NB4 (cell line): ENCODE measurements around the gene DNAJC8.

Experiments
- DNase-seq: peaks from one replicate; pipeline ENCODE4 v3.0.0; 2010; ENCODE audit warnings: low read depth
- H3K4me3 ChIP-seq: one replicate; pipeline ENCODE4 v1.5.1; 2011; ENCODE audit warnings: mild to moderate bottlenecking, low read depth, low read length, moderate library complexity
- MYC ChIP-seq: IDR thresholded peaks from 2 replicates; pipeline ENCODE4 v1.6.1; 2011; ENCODE audit warnings: low read depth, low read length
- POLR2A ChIP-seq: IDR thresholded peaks from 2 replicates; pipeline ENCODE4 v1.6.1; 2011; ENCODE audit warnings: mild to moderate bottlenecking; ENCODE audit not compliant: insufficient read length; ENCODE audit errors: extremely low read depth
- TF ChIP-seq, protein P1 (sequence below): IDR thresholded peaks from one replicate; pipeline ENCODE4 v1.5.1; 2012; ENCODE audit warnings: low read depth, low read length
- TF ChIP-seq, protein P2 (sequence below): IDR thresholded peaks from 2 replicates; pipeline ENCODE4 v1.6.1; 2011; ENCODE audit warnings: low read depth, low read length

Gene DNAJC8

GRCh38 chr1:28248273-28249012, 15.6 kb upstream of the DNAJC8 start:
- TF ChIP-seq, protein P1, sequence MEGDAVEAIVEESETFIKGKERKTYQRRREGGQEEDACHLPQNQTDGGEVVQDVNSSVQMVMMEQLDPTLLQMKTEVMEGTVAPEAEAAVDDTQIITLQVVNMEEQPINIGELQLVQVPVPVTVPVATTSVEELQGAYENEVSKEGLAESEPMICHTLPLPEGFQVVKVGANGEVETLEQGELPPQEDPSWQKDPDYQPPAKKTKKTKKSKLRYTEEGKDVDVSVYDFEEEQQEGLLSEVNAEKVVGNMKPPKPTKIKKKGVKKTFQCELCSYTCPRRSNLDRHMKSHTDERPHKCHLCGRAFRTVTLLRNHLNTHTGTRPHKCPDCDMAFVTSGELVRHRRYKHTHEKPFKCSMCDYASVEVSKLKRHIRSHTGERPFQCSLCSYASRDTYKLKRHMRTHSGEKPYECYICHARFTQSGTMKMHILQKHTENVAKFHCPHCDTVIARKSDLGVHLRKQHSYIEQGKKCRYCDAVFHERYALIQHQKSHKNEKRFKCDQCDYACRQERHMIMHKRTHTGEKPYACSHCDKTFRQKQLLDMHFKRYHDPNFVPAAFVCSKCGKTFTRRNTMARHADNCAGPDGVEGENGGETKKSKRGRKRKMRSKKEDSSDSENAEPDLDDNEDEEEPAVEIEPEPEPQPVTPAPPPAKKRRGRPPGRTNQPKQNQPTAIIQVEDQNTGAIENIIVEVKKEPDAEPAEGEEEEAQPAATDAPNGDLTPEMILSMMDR = peak; percentile 93
- TF ChIP-seq POLR2A = no peak
- H3K4me3 ChIP-seq = peak overlapping the region; percentile 19
- peak; percentile 87 for DNase-seq

DNA sequence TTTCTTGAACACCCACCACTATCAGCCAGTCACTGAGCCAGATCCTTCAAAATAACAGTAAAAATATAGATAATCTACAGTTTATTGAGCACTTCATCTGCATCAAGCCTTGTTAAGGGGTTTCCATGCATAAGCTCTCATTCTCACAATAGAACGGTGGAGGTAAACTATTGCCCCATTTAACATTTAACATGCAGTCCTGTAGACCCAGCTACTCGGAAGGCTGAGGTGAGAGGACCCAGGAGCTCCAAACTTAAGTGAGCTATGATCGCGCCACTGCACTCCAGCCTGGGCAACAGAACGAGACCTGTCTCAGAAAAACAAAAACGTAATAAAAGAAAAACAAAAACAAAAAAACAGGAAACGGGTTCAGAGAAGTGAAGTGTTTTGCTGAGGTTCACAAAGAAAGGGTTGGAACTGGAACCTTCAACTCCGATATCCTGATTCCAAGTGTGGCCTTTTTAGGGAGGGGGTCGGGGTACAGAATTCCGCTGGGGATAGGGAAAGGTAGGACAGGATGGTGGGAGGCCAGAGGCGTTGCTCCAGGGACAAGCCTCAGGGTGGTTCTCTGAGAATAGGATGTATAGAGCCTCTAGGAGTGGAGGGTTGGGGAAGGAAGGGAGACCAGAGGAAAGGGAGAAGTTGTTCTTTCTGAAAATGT, 14.9 kb upstream of the DNAJC8 start:
- DNase-seq = no peak
- H3K4me3 ChIP-seq = peak overlapping the region; percentile 57

GRCh38 chr1:28246427-28246832, 13.6 kb upstream of the DNAJC8 start:
- peak; percentile 73 for DNase-seq

More for the DNA sequence above, 14.9 kb upstream of the DNAJC8 start:
- TF ChIP-seq, protein P2, sequence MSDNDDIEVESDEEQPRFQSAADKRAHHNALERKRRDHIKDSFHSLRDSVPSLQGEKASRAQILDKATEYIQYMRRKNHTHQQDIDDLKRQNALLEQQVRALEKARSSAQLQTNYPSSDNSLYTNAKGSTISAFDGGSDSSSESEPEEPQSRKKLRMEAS = no peak
- TF ChIP-seq, protein P1 = no peak
- TF ChIP-seq POLR2A (no peak), MYC (no peak)

DNA sequence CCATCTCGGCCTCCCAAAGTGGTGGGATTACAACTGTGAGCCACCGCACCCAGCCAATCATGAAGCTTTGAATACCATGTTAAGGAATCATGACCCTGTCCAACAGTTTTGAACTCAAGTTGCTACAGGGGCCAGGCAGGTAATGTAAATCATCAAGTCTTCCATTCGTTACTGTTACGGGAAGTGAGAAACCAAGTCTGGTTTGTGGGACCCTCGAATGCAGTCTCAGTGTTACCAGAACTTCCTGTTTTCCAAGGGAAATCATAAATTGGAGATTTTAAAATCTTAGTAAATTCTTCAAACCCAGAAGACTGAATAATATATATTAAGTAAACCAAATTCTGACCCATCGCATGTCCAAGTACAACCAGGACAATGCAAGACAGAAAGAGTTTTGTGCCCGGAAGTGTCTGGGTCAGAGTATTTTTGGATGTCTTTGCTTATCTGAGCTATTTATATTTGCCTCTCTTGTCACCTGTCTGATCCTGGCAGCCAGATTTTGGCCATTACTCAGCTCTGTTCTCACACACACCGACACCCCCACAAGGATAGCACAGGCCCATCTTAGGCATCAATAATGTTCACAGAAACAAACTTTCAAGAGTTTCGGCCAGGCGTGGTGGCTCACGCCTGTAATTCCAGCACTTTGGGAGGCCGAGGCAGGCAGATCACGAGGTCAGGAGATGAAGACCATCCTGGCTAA, 11.9 kb upstream of the DNAJC8 start:
- TF ChIP-seq, protein P1 = no peak
- TF ChIP-seq, protein P2 = no peak
- no peak for TF ChIP-seq POLR2A
- no peak for TF ChIP-seq MYC
- DNase-seq = no peak
- H3K4me3 ChIP-seq = no peak overlapping the region

More at GRCh38 chr1:28246427-28246832, 13.6 kb upstream of the DNAJC8 start:
- H3K4me3 ChIP-seq = peak overlapping the region; percentile 66
- TF ChIP-seq, protein P2 = no peak
- TF ChIP-seq, protein P1 = no peak
- no peak for TF ChIP-seq POLR2A
- TF ChIP-seq MYC = no peak

DNA sequence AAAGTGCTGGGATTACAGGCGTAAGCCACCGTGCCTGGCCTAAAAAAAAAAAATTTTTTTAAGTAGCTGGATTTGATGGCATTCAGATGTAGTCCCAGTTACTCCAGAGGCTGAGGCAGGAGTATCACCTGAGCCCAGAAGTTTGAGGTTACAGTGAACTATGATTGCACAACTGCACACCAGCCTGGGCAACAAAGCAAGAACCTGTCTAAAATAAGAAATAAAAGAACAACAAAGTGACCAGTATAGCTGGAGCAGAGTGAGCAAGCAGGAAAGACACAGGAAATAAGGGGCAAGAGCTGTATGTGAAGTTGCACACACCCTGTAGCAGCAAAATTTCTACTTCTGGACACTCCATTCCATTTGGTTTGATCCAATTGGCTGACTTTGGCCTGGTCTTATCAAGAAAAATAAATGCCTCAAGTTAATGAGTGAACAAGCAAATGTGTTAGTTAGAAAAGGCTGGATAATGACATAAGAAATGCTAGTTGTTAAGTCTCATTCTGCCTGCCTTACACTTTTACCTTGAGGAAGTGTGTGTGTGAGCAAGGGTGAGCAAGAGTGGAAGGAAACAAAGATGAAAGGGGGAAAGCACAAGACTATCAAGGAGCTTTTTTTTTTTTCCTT, 11.0 kb upstream of the DNAJC8 start:
- TF ChIP-seq, protein P1 = no peak
- no peak for TF ChIP-seq MYC
- TF ChIP-seq, protein P2 = no peak
- TF ChIP-seq POLR2A = no peak
- H3K4me3 ChIP-seq = no peak overlapping the region
- no peak for DNase-seq
